DOHH2 (cell line): ENCODE measurements around the gene ATP2A1.
"Not testable (repeated sequence)": the region's sequence is repeated elsewhere in the genome, so short reads cannot be mapped to it uniquely, and the experiment has no call there.

Experiments
- H3F3A ChIP-seq: fragments of 200-600 bp; sonication (generic), shearing (Covaris generic); 2 replicates; pipeline ENCODE4 v1.6.0; 2016; ENCODE audit warnings: antibody characterized with exemption, mild to moderate bottlenecking; ENCODE audit not compliant: control insufficient read depth, insufficient read depth
- H3K27ac ChIP-seq: fragments of 200-600 bp; sonication (generic); 2 replicates; pipeline ENCODE4 v1.5.1; 2014; ENCODE audit warnings: low read depth, mild to moderate bottlenecking, low read length, moderate library complexity
- H3K27me3 ChIP-seq: fragments of 200-600 bp; sonication (generic); 2 replicates; pipeline ENCODE4 v1.6.1; 2014; ENCODE audit warnings: mild to moderate bottlenecking, low read length, mixed read lengths; ENCODE audit not compliant: control insufficient read depth
- H3K36me3 ChIP-seq: fragments of 200-600 bp; sonication (generic); 2 replicates; pipeline ENCODE4 v1.6.1; 2014; ENCODE audit warnings: mild to moderate bottlenecking, low read length, moderate library complexity, mixed read lengths; ENCODE audit not compliant: control insufficient read depth
- H3K4me1 ChIP-seq: fragments of 200-600 bp; sonication (generic); 2 replicates; pipeline ENCODE4 v1.6.1; 2014; ENCODE audit warnings: mild to moderate bottlenecking, low read length, mixed read lengths; ENCODE audit not compliant: control insufficient read depth
- H3K4me2 ChIP-seq: fragments of 200-600 bp; sonication (generic); 2 replicates; pipeline ENCODE4 v1.6.0; 2014; ENCODE audit warnings: mild to moderate bottlenecking, low read length, moderate library complexity
- H3K4me3 ChIP-seq: fragments of 200-600 bp; sonication (generic); 2 replicates; pipeline ENCODE4 v1.5.1; 2014; ENCODE audit warnings: mild to moderate bottlenecking, low read length, mixed read lengths
- H3K79me2 ChIP-seq: fragments of 200-600 bp; sonication (generic); 2 replicates; pipeline ENCODE4 v1.6.1; 2014; ENCODE audit warnings: mild to moderate bottlenecking, low read length, mixed read lengths; ENCODE audit not compliant: control insufficient read depth
- H3K9me2 ChIP-seq: fragments of 200-600 bp; sonication (generic); replicated peaks from 2 replicates; pipeline ENCODE4 v1.6.1; 2014; ENCODE audit warnings: mild to moderate bottlenecking, low read length, mixed read lengths; ENCODE audit not compliant: control insufficient read depth
- H3K9me3 ChIP-seq: fragments of 200-600 bp; sonication (generic); 2 replicates; pipeline ENCODE4 v1.6.1; 2014; ENCODE audit warnings: antibody characterized with exemption, low read length, mixed read lengths; ENCODE audit not compliant: control insufficient read depth, insufficient read depth
- H4K20me1 ChIP-seq: fragments of 200-600 bp; sonication (generic); 2 replicates; pipeline ENCODE4 v1.6.0; 2014; ENCODE audit warnings: low read depth, mild to moderate bottlenecking, antibody characterized with exemption, low read length, moderate library complexity; ENCODE audit not compliant: control insufficient read depth, insufficient read depth
- CTCF ChIP-seq: fragments of 200-600 bp; sonication (generic); IDR thresholded peaks from one replicate; pipeline ENCODE4 v1.5.1; 2014; ENCODE audit warnings: antibody characterized with exemption, mild to moderate bottlenecking, low read depth, low read length; ENCODE audit not compliant: poor library complexity, severe bottlenecking
- EZH2phosphoT487 ChIP-seq: fragments of 200-600 bp; sonication (generic); IDR thresholded peaks from 2 replicates; pipeline ENCODE4 v1.6.1; 2017; ENCODE audit warnings: borderline replicate concordance, mild to moderate bottlenecking, antibody characterized with exemption, low read length, moderate library complexity, mixed read lengths

ATP2A1 gene

GRCh38 chr16:28879841-28880588 is 1.7 kb downstream of the ATP2A1 start:
- H3K27me3 ChIP-seq = no peaks in the 10 kb centered on the region
- peaks cover 5% of the 10 kb centered on the region; the same call in 1 of the 2 replicates for H3K9me3 ChIP-seq
- H3F3A ChIP-seq = no peaks in the 10 kb centered on the region; the same call in 1 of the 2 replicates
- peaks cover 13% of the 10 kb centered on the region for H3K79me2 ChIP-seq
- no peaks in the 10 kb centered on the region; the same call in 1 of the 2 replicates for H3K36me3 ChIP-seq
- H3K4me3 ChIP-seq = peak overlapping the region; percentile 91
- peaks cover 24% of the 10 kb centered on the region for H3K4me1 ChIP-seq
- TF ChIP-seq CTCF = no peak
- no peak for TF ChIP-seq EZH2phosphoT487
- no peaks in the 10 kb centered on the region for H3K9me2 ChIP-seq
- H3K4me2 ChIP-seq = peak overlapping the region; percentile 96
- H3K27ac ChIP-seq = peak overlapping the region; percentile 36
- H4K20me1 ChIP-seq = no peaks in the 10 kb centered on the region

- peaks cover 24% of the 10 kb centered on the region for H3K4me1 ChIP-seq
- H3K36me3 ChIP-seq = no peaks in the 10 kb centered on the region; the same call in 1 of the 2 replicates
- no peak overlapping the region for H3K27ac ChIP-seq
- no peaks in the 10 kb centered on the region for H4K20me1 ChIP-seq
- H3K79me2 ChIP-seq = peaks cover 13% of the 10 kb centered on the region
- no peaks in the 10 kb centered on the region for H3K27me3 ChIP-seq
- H3K4me3 ChIP-seq = peak overlapping the region; percentile 91; the same call in 1 of the 2 replicates
- TF ChIP-seq CTCF = no peak
- TF ChIP-seq EZH2phosphoT487 = no peak
- no peaks in the 10 kb centered on the region; the same call in 1 of the 2 replicates for H3F3A ChIP-seq
- H3K9me3 ChIP-seq = peaks cover 5% of the 10 kb centered on the region; the same call in 1 of the 2 replicates
- H3K4me2 ChIP-seq = peak overlapping the region; percentile 96
- H3K9me2 ChIP-seq = no peaks in the 10 kb centered on the region
These were observed 2.3 kb downstream of the ATP2A1 start for GRCh38 chr16:28880589-28880915.

GRCh38 chr16:28880955-28881354 is 2.7 kb downstream of the ATP2A1 start:
- H3K9me2 ChIP-seq = no peaks in the 10 kb centered on the region
- no peaks in the 10 kb centered on the region for H4K20me1 ChIP-seq
- no peak overlapping the region for H3K4me3 ChIP-seq
- H3F3A ChIP-seq = no peaks in the 10 kb centered on the region; the same call in 1 of the 2 replicates
- H3K4me1 ChIP-seq = peaks cover 24% of the 10 kb centered on the region
- H3K36me3 ChIP-seq = no peaks in the 10 kb centered on the region; the same call in 1 of the 2 replicates
- peaks cover 5% of the 10 kb centered on the region; the same call in 1 of the 2 replicates for H3K9me3 ChIP-seq
- H3K79me2 ChIP-seq = peaks cover 13% of the 10 kb centered on the region
- no peak overlapping the region for H3K4me2 ChIP-seq
- no peaks in the 10 kb centered on the region for H3K27me3 ChIP-seq
- TF ChIP-seq CTCF = no peak
- no peak for TF ChIP-seq EZH2phosphoT487
- no peak overlapping the region for H3K27ac ChIP-seq

- H3K79me2 ChIP-seq = peaks cover 13% of the 10 kb centered on the region
- H3K27me3 ChIP-seq, H3F3A ChIP-seq, H4K20me1 ChIP-seq, H3K4me2 ChIP-seq, H3K27ac ChIP-seq, H3K4me3 ChIP-seq, H3K9me2 ChIP-seq, H3K9me3 ChIP-seq, H3K36me3 ChIP-seq: not testable (repeated sequence)
- H3K4me1 ChIP-seq = peaks cover 24% of the 10 kb centered on the region
These were observed 3.3 kb downstream of the ATP2A1 start for GRCh38 chr16:28881565-28881964.
